Measurements from ENCODE around the gene FEM1C.

GRCh38 chr5:115484368-115484767 is 60.2 kb downstream of the FEM1C start:
- no peak for TF ChIP-seq FOXP1 (CRISPR knock-in tag; IDR thresholded peaks at IDR 0.05)
- TF ChIP-seq EGR1 (conservative IDR thresholded peaks at IDR 0.05): no peak
